WTC11 (cell line): ENCODE measurements around the gene ZNF175. TPM values are rescaled to one million over a fixed set of nuclear protein-coding genes. Genes with fewer than 3 reads are reported as not detected.

Experiments used
- ATAC-seq: fragments of 200-7000 bp; cut with Tn5 transposase; 2 replicates; pipeline ENCODE4 v1.10.0; 2021; ENCODE audit warnings: mild to moderate bottlenecking, moderate library complexity
- CTCF ChIA-PET: fragments of 300-600 bp; sonication (Branson Sonifier 250); formaldehyde crosslinking; loops from one replicate; lab custom pipeline; 2021; ENCODE audit warnings: antibody characterized with exemption; lab: Charles Lee
- POLR2A ChIA-PET: fragments of 350-600 bp; sonication (Branson Sonifier 250); formaldehyde crosslinking; loops from one replicate; lab custom pipeline; 2021; ENCODE audit warnings: antibody characterized with exemption; lab: Charles Lee
- DNase-seq: peaks from one replicate; pipeline ENCODE4 v3.0.0; 2021; ENCODE audit warnings: low spot score
- H3K27ac Mint-ChIP-seq: 2 replicates; pipeline ENCODE4 v1.8.0; 2021; ENCODE audit warnings: mixed read lengths
- H3K27me3 Mint-ChIP-seq: 2 replicates; pipeline ENCODE4 v1.8.0; 2021; ENCODE audit warnings: low read depth, mild to moderate bottlenecking, moderate library complexity, mixed read lengths
- H3K36me3 Mint-ChIP-seq: 2 replicates; pipeline ENCODE4 v1.8.0; 2021; ENCODE audit warnings: mixed read lengths
- H3K4me1 Mint-ChIP-seq: 2 replicates; pipeline ENCODE4 v1.8.0; 2022; ENCODE audit warnings: mixed read lengths
- H3K4me3 Mint-ChIP-seq: 2 replicates; pipeline ENCODE4 v1.8.0; 2021; ENCODE audit warnings: mild to moderate bottlenecking, moderate library complexity, mixed read lengths
- H3K9me3 Mint-ChIP-seq: 2 replicates; pipeline ENCODE4 v1.8.0; 2021; ENCODE audit warnings: mixed read lengths
- AFF4 ChIP-seq: sonication (generic); formaldehyde crosslinking; IDR thresholded peaks from 2 replicates; pipeline ENCODE4 v1.8.1; 2023; ENCODE audit warnings: mild to moderate bottlenecking, missing genetic modification reagents, borderline replicate concordance
- AR ChIP-seq: fragments of 250-450 bp; sonication (Bioruptor Pico); IDR thresholded peaks from 2 replicates; pipeline ENCODE4 v1.9.0; 2021; ENCODE audit warnings: mild to moderate bottlenecking
- ATF6 ChIP-seq: sonication (generic); formaldehyde crosslinking; IDR thresholded peaks from 2 replicates; pipeline ENCODE4 v1.8.1; 2023; ENCODE audit warnings: mild to moderate bottlenecking, missing genetic modification reagents
- CBFB ChIP-seq: sonication (generic); formaldehyde crosslinking; IDR thresholded peaks from 2 replicates; pipeline ENCODE4 v1.8.1; 2022; ENCODE audit warnings: mild to moderate bottlenecking, low read depth, missing genetic modification reagents
- FOXJ3 ChIP-seq: sonication (generic); formaldehyde crosslinking; IDR thresholded peaks from 2 replicates; pipeline ENCODE4 v1.9.0; 2021; ENCODE audit warnings: missing genetic modification reagents, mild to moderate bottlenecking, borderline replicate concordance
- FOXK1 ChIP-seq: sonication (generic); formaldehyde crosslinking; IDR thresholded peaks from 2 replicates; pipeline ENCODE4 v1.8.0; 2022; ENCODE audit warnings: mild to moderate bottlenecking, moderate library complexity, missing genetic modification reagents
- HMGA2 ChIP-seq: fragments of 250-450 bp; sonication (Bioruptor Pico); IDR thresholded peaks from 2 replicates; pipeline ENCODE4 v1.4.0; 2021; ENCODE audit warnings: mild to moderate bottlenecking, moderate library complexity
- HMGXB4 ChIP-seq: sonication (generic); formaldehyde crosslinking; IDR thresholded peaks from 2 replicates; pipeline ENCODE4 v1.8.1; 2023; ENCODE audit warnings: mild to moderate bottlenecking, moderate library complexity, missing genetic modification reagents
- MAX ChIP-seq: sonication (generic); formaldehyde crosslinking; IDR thresholded peaks from 2 replicates; pipeline ENCODE4 v1.8.0; 2022; ENCODE audit warnings: mild to moderate bottlenecking, missing genetic modification reagents
- MXD4 ChIP-seq: fragments of 250-450 bp; sonication (Bioruptor Pico); IDR thresholded peaks from 2 replicates; pipeline ENCODE4 v1.8.0; 2021; ENCODE audit warnings: mild to moderate bottlenecking, moderate library complexity, borderline replicate concordance
- PRRX2 ChIP-seq: fragments of 250-450 bp; sonication (Bioruptor Pico); IDR thresholded peaks from 2 replicates; pipeline ENCODE4 v1.8.0; 2021; ENCODE audit warnings: mild to moderate bottlenecking
- SMAD3 ChIP-seq: sonication (generic); formaldehyde crosslinking; IDR thresholded peaks from 2 replicates; pipeline ENCODE4 v1.8.0; 2022; ENCODE audit warnings: missing genetic modification reagents, mild to moderate bottlenecking, borderline replicate concordance
- SOX15 ChIP-seq: fragments of 250-450 bp; sonication (Bioruptor Pico); IDR thresholded peaks from 2 replicates; pipeline ENCODE4 v1.9.0; 2021; ENCODE audit warnings: mild to moderate bottlenecking
- STAT6 ChIP-seq: sonication (generic); formaldehyde crosslinking; conservative IDR thresholded peaks from 2 replicates; pipeline ENCODE4 v1.8.1; 2023; ENCODE audit warnings: mild to moderate bottlenecking, low read depth, missing genetic modification reagents, moderate library complexity
- TEAD1 ChIP-seq: sonication (generic); formaldehyde crosslinking; IDR thresholded peaks from 2 replicates; pipeline ENCODE4 v1.8.0; 2022; ENCODE audit warnings: mild to moderate bottlenecking, missing genetic modification reagents
- USF2 ChIP-seq: sonication (generic); formaldehyde crosslinking; IDR thresholded peaks from 2 replicates; pipeline ENCODE4 v1.8.1; 2023; ENCODE audit warnings: mild to moderate bottlenecking, missing genetic modification reagents, moderate library complexity
- ZNF396 ChIP-seq: fragments of 250-450 bp; sonication (Bioruptor Pico); IDR thresholded peaks from 2 replicates; pipeline ENCODE4 v1.8.0; 2021; ENCODE audit warnings: mild to moderate bottlenecking, moderate library complexity, borderline replicate concordance
- ZNF416 ChIP-seq: fragments of 250-450 bp; sonication (Bioruptor Pico); IDR thresholded peaks from 2 replicates; pipeline ENCODE4 v1.9.0; 2021; ENCODE audit warnings: mild to moderate bottlenecking, inconsistent platforms
- ZNF425 ChIP-seq: fragments of 250-450 bp; sonication (Bioruptor Pico); conservative IDR thresholded peaks from 2 replicates; pipeline ENCODE4 v1.9.0; 2021; ENCODE audit warnings: mild to moderate bottlenecking
- total RNA-seq: library from RNA; stranded (reverse); gene quantifications from 3 replicates; pipeline ENCODE4 v1.2.3, GENCODE V29; 2021

ZNF175 gene
- total RNA-seq, 1 experiment from 2014 or later = 10.9 TPM

- peak; percentile 99 for DNase-seq
- Mint-ChIP-seq H3K27me3 (peaks cover 25% of the 10 kb centered on the region), H3K9me3 (no peaks in the 10 kb centered on the region), H3K4me1 (peaks cover 12% of the 10 kb centered on the region), H3K4me3 (peak overlapping the region; percentile 94), H3K27ac (peak overlapping the region; percentile 15; the same call in 1 of the 2 replicates), H3K36me3 (peaks cover 3% of the 10 kb centered on the region; the same call in 1 of the 2 replicates)
- ChIA-PET POLR2A (interaction anchor here (0.7 to 1.2 kb wide), 2 partner anchors 23 to 110 kb away, joined by 3 read pairs; partner anchors contain the start of gene ZNF175), CTCF (interaction anchor here (1.0 to 2.1 kb wide), 5 partner anchors 14 to 173 kb away, joined by 4 to 13 read pairs (median 8); no protein-coding TSS in a partner anchor)
- ATAC-seq = peak; percentile 99
- TF ChIP-seq CBFB (CRISPR knock-in tag) (no peak), ZNF425 (CRISPR knock-in tag) (no peak), HMGXB4 (CRISPR knock-in tag) (no peak), ZNF396 (CRISPR knock-in tag) (no peak), ZNF416 (CRISPR knock-in tag) (no peak), FOXJ3 (no peak), MAX (peak; percentile 60), FOXK1 (peak; percentile 85), PRRX2 (no peak), MXD4 (CRISPR knock-in tag) (no peak), USF2 (CRISPR knock-in tag) (no peak), AFF4 (CRISPR knock-in tag) (no peak), SOX15 (no peak), STAT6 (CRISPR knock-in tag) (no peak), SMAD3 (CRISPR knock-in tag) (no peak), AR (CRISPR knock-in tag) (no peak), HMGA2 (CRISPR knock-in tag) (no peak), ATF6 (no peak), TEAD1 (CRISPR knock-in tag) (peak; percentile 75)
These were observed 23.1 kb downstream of the ZNF175 start for GRCh38 chr19:51593969-51594773.
